Suppressor macrophage treated with lipopolysaccharide for 1 hour (primary cell): Measurements from ENCODE around the gene PPM1B.
A peak's percentile ranks its signal among the peaks of the same experiment; 100 is the strongest.
"Not testable (repeated sequence)": the region's sequence is repeated elsewhere in the genome, so short reads cannot be mapped to it uniquely, and the experiment has no call there.

Source experiments
- DNase-seq, 3 donors: peaks; one replicate each; pipeline ENCODE4 v3.0.0-alpha.2; 2020 to 2022

PPM1B gene

DNA sequence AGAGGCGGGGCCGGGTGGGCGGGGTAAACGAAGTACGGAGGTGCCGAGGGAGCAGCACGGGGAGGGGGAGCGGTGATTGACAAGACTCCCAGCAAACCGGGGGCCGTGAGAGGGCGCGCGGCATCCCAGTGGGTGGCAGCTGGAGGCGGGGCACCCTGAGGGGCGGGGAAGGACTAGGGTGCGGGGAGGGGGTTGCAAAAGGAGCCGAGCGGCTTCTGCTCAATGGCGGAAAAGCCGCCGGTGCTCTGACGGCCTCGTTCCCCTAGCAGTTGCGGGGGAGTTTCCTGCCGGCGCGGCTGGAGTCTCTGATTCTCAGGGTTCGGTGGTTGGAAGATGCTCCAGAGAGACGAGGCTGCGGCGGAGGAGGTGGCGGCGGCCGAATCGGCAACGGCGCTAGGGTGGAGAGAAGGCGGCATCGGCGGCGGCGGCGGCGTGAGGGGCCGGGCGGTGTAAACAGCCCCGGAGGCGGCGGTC is at the start of gene PPM1B:
Gene PPM1B (plus strand): TSS at position 195 of the 474 bp plus-strand sequence. CDS start 32,325 bp downstream, outside the sequence.
- peak in 2 of 3 donors; percentile 99 to 100 for DNase-seq

GRCh38 chr2:44119878-44120277 is 48.8 kb upstream of the PPM1B start:
- DNase-seq: peak; percentile 26 to 51 (median 47)

DNA sequence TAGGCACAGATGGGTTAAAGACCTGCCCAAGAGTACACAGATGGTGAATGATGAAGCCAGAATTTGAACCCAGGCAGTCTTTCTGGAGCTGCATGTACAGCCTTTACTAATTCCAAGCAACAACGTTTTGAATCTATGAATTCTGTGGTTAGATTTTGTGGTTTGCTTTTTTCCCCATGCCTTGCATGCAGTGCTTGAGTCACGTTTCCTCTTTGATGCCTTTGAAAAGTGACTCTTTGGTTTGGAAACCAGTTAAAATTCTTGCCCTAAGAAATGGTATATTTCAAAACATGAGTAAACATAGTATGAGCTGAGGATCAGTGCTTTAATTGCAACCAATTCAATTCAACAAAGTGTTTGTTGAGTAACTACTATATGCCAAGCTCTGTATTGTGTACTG is 48.2 kb upstream of the PPM1B start:
- DNase-seq: peak; percentile 80 to 96 (median 96)

DNA sequence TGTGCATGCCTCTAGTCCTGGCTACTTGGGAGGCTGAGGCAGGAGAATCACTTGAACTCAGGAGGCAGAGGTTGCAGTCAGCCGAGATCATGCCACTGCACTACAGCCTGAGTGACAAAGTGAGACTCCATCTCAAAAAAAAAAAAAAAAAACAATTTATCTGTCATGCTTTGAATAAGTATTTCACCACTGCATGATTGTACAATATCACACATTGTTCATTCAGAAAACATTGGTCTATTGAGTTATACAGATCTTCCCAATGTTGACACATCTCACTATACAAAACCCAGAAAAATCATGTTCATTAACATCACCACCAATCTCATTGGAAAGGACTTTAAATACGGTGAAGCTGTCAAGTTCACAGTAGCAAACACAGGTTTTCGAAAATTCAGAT is 46.8 kb upstream of the PPM1B start:
- DNase-seq: peak in 1 of 3 donors; percentile 41

- DNase-seq: peak in 2 of 3 donors; percentile 53 to 62
Observed at GRCh38 chr2:44124500-44124899, 44.2 kb upstream of the PPM1B start.

- DNase-seq: no peak
Observed at GRCh38 chr2:44126106-44126797, 42.4 kb upstream of the PPM1B start.

DNA sequence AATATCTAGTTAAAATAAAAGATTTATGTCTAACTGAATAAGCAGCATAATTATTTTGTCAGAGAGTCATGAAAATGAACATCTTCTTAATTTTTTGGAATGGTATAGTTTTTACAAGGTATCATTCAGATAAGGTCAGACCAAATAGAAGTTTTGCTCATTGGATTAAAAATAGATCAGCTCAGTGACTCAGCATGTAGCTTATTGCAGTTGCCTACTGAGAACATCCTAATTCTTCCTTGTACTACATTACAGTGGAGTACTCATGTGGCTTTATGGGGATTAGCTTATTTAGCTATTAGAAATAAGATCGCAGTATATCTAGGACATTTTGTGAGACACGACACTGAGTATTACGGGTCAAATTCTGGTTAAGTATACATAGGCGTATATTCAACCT is 38.2 kb upstream of the PPM1B start:
- DNase-seq: peak; percentile 52 to 75 (median 74)

DNA sequence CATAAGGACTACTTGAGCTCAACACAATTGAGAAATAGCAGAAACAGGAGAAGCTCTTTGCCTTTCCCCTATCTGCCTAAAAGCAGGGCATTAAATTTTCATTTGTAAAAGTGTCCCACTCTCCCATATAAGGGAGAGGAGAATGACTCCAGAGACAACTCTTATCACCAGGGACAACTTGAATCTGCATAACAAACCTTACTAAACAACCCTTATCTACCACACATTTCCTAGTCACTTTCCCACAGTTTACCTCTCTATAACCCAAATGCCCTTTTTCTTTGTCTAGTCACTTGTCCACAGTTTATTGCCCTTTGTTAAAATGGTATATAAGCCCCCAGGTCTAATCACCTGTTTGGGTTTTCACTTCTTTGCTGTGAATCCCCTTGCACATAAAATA is 37.5 kb upstream of the PPM1B start:
- DNase-seq: no peak

DNA sequence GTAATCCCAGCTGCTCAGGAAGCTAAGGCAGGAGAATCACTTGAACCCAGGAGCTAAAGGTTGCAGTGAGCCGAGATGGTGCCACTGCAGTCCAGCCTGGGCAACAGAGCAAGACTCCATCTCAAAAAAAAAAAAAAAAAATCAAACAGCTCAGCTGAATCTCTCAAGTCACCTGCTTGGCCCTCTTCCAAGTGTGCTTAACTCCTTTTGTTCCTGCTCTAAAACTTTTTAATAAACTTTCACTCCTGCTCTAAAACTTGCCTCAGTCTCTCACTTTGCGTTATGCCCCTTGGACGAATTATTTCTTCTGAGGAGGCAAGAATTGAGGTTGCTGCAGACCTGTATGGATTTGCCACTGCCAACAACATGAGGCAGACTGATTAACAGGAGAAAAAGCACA is 35.1 kb upstream of the PPM1B start:
- not testable (repeated sequence) for DNase-seq

- DNase-seq: no peak
Observed at GRCh38 chr2:44134848-44135247, 33.8 kb upstream of the PPM1B start.

GRCh38 chr2:44135296-44135695 is 33.4 kb upstream of the PPM1B start:
- DNase-seq: no peak

GRCh38 chr2:44135771-44136170 is 32.9 kb upstream of the PPM1B start:
- DNase-seq: no peak

DNA sequence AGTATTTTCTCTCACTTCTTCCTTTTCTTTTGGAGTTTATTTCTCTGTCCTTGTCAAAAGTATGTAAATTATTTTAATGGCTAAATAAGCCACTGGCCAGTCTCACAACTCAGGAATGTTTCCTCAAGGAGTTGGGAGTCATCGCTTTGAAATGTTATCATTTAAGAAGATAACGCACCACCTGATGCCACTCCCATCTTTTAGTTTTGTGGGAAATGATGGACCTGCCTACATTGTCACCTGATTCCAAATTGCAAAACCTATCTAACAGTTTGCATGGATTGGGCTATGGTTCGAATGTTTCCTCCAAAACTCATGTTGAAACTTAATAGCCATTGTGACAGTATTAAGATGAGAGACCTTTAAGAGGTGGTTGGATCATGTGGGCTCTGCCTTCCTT is 32.4 kb upstream of the PPM1B start:
- no peak for DNase-seq

DNA sequence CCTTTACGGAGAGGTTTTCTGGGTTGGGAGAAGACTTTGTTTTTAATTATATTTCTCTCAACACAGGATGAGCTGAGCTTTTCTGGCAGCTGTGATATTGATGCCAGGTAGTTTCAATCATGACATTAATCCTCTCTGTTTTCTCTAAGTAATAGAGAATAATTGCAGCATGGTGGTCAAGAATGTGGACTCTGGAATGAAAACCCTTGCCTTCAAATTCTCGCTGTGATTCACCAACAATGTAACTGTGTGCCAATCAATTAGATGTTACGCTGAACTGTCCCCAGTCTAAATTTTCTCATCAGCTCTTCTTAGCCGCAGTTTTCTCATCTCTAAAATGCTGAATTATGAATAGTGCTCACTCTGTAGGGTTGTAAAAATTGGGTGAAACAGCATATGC is 31.6 kb upstream of the PPM1B start:
- no peak for DNase-seq

- DNase-seq: peak in 1 of 3 donors; percentile 14
Observed at GRCh38 chr2:44137872-44138551, 30.7 kb upstream of the PPM1B start.

- DNase-seq: peak; percentile 28 to 60 (median 30)
Observed at GRCh38 chr2:44139741-44140140, 28.9 kb upstream of the PPM1B start.

DNA sequence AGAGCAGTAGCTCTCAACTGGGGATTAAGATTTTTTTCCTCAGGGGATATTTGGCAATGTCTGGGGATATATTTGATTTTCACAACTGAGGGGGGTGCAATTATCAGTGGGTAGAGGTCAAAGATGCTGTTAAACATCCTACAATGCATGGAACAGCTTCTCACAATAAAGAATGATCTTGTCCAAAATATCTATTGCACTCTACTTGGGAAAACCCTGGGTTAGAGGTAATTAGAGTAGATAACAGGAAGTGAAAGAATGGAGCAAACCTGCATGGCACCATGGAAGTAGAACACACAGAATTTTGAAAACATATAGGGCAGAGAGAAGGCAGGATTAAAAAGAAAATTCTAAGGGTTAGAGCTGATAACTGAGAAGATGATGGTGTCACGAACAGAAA is 26.4 kb upstream of the PPM1B start:
- DNase-seq: peak in 2 of 3 donors; percentile 12 to 54

- DNase-seq: peak; percentile 59 to 88 (median 74)
Observed at GRCh38 chr2:44143701-44144100, 25.0 kb upstream of the PPM1B start.

GRCh38 chr2:44148999-44149398 is 19.7 kb upstream of the PPM1B start:
- DNase-seq: peak in 2 of 3 donors; percentile 28 to 35

DNA sequence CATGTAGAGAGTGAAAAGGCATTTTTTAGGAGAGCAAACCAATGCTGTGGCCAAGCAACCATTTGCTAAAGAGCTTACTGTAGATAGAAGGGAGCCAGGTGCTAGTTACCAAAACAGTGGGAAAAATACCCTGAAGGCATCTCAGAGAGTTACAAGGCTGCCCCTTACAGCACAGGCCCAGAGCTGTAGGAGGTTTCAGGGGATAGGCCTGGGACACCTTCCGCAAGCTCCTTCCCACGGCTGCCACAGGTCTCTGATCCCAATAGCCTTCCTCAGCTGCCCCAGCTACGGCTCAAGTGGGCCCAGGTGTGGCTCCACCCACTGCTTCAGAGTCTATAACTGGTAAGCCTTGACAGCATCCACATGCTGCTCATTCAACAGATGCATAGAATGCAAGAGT is 18.2 kb upstream of the PPM1B start:
- DNase-seq: no peak

- DNase-seq: no peak
Observed at GRCh38 chr2:44152865-44153669, 15.6 kb upstream of the PPM1B start.

DNA sequence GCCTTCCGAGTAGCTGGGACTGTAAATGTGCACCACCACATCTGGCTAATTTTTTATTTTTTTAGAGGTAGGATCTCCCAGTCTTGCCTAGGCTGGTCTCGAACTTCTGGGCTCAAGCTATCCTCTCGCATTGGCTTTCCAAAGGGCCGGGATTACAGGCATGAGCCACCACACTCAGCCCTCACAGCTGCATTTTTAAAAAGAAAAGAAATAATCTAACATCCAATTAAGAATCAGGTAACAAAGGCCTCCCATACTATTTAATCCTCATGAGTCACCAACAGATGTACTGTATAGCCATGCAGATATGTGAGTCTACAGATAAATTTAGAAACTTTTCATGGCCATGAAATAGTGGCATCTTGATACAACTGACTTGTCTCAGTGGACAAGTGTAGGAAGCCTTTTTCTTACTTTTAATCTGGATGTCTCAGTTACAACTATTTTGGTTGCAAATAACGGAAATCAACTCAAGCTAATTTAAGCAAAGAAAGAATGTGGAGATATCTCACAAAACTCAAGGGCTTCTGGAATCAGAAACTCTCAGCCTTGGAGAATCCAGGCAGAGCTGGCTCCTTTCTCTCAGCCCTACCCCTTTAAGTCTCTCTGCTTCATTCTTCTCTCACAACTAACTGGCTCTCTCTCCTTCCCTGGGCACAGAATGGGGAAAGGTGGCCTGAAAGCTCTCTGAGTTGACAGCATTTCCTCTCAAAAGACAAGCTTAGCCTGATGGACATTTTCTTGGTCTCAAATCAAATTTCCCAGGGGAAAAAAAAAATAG is 12.8 kb upstream of the PPM1B start:
- DNase-seq: no peak

DNA sequence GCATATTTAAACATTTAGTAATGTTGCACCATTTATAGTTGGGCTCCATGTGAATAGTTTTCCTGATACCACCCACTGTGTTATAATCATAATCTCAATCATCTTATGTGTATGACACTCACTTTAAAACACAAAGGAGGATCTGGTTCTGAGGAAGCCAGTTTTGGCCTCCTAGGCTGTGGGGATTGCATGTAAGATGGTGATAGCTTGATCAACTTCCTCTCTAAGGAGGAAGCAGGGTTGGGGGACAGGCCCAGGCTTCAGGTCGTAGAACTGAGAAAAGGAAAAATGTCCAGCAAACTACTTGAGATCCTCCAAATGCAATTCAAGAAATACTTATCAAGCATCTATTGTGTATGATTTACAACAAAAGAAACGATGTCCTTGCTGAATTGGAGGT is 4.9 kb upstream of the PPM1B start:
- peak; percentile 37 to 49 (median 48) for DNase-seq
